ENCODE measurements around the gene ZNF683.

GRCh38 chr1:26378879-26379251 lies 6.3 kb upstream of the ZNF683 start:
- TF ChIP-seq, protein P1, sequence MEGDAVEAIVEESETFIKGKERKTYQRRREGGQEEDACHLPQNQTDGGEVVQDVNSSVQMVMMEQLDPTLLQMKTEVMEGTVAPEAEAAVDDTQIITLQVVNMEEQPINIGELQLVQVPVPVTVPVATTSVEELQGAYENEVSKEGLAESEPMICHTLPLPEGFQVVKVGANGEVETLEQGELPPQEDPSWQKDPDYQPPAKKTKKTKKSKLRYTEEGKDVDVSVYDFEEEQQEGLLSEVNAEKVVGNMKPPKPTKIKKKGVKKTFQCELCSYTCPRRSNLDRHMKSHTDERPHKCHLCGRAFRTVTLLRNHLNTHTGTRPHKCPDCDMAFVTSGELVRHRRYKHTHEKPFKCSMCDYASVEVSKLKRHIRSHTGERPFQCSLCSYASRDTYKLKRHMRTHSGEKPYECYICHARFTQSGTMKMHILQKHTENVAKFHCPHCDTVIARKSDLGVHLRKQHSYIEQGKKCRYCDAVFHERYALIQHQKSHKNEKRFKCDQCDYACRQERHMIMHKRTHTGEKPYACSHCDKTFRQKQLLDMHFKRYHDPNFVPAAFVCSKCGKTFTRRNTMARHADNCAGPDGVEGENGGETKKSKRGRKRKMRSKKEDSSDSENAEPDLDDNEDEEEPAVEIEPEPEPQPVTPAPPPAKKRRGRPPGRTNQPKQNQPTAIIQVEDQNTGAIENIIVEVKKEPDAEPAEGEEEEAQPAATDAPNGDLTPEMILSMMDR (conservative IDR thresholded peaks at IDR 0.05) = no peak
- TF ChIP-seq EZH2 (IDR thresholded peaks at IDR 0.05; ENCODE audit: low read depth) = no peak
